ENCODE results near the gene PARN. TPM values are rescaled to one million over a fixed set of nuclear protein-coding genes. Genes with fewer than 3 reads are reported as not detected.

The PARN gene
- total and polyA plus RNA-seq, 9 of the 15 experiments (the other 6 are each of a cell fraction or from before 2014, with no cell fraction given): 9.6 to 51.3 (median 40.4) TPM

DNA sequence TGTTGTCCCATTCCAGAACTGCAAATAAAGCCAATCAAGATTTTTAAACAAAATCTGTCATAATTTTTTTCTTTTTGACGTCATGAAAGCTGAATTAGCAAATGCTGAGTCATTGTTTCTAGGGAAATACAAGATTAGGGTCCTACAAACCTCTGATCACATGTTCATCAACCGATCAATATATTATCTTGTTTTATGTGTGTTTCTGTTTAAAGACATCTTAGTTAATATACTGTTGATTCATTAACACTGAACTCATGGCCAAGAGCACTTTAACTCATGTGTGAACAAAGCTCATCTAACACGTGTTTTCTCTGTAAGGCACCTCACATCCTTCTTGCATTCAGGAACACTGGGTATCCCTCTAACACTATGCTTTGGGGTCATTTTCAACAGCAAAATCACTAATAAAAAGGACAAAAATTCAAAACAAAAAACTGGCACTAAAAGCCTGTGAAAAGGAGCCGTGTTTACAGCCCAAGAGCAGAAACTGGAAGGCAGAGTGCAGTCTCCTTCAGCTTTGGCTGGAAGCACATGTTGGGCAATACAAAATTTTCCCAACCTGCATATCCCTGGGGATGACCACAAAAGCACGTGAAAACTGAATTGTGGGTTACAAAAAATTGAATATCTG, 102.5 kb downstream of the PARN start (continued):
- TF ChIP-seq, protein P1, sequence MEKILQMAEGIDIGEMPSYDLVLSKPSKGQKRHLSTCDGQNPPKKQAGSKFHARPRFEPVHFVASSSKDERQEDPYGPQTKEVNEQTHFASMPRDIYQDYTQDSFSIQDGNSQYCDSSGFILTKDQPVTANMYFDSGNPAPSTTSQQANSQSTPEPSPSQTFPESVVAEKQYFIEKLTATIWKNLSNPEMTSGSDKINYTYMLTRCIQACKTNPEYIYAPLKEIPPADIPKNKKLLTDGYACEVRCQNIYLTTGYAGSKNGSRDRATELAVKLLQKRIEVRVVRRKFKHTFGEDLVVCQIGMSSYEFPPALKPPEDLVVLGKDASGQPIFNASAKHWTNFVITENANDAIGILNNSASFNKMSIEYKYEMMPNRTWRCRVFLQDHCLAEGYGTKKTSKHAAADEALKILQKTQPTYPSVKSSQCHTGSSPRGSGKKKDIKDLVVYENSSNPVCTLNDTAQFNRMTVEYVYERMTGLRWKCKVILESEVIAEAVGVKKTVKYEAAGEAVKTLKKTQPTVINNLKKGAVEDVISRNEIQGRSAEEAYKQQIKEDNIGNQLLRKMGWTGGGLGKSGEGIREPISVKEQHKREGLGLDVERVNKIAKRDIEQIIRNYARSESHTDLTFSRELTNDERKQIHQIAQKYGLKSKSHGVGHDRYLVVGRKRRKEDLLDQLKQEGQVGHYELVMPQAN (IDR thresholded peaks at IDR 0.05; ENCODE audit: borderline replicate concordance): no peak
- TF ChIP-seq BACH1 (tag; IDR thresholded peaks at IDR 0.05) (peak; percentile 98), L3MBTL2 (IDR thresholded peaks at IDR 0.05) (peak; percentile 63; the same call in 1 of the 2 replicates), SMARCC2 (IDR thresholded peaks at IDR 0.05; ENCODE audit: low read depth) (peak; percentile 74), NR3C1 (CRISPR knock-in tag; IDR thresholded peaks at IDR 0.05) (no peak), SMAD2 (IDR thresholded peaks at IDR 0.05; ENCODE audit: low read depth, low read length) (no peak), ATF1 (CRISPR knock-in tag; IDR thresholded peaks at IDR 0.05) (no peak), ATF1 (tag; IDR thresholded peaks at IDR 0.05) (peak; percentile 89), CBX3 (IDR thresholded peaks at IDR 0.05; ENCODE audit: borderline replicate concordance in 1 of 2, low read length in 2 of 2) (no peak), ZNF408 (CRISPR knock-in tag; IDR thresholded peaks at IDR 0.05; ENCODE audit: low read depth) (no peak), CTBP1 (IDR thresholded peaks at IDR 0.05; ENCODE audit: borderline replicate concordance) (no peak), ZNF24 (IDR thresholded peaks at IDR 0.05) (no peak), PHF20 (IDR thresholded peaks at IDR 0.05; ENCODE audit: partially characterized antibody) (no peak), TRIM28 (IDR thresholded peaks at IDR 0.05) (no peak), JUND (IDR thresholded peaks at IDR 0.05; ENCODE audit: borderline replicate concordance, low read depth, low read length) (no peak), JUND (tag; IDR thresholded peaks at IDR 0.05; ENCODE audit: borderline replicate concordance, low read depth, low read length) (peak; percentile 41; the same call in 1 of the 3 replicates)
- TF ChIP-seq, protein P2, sequence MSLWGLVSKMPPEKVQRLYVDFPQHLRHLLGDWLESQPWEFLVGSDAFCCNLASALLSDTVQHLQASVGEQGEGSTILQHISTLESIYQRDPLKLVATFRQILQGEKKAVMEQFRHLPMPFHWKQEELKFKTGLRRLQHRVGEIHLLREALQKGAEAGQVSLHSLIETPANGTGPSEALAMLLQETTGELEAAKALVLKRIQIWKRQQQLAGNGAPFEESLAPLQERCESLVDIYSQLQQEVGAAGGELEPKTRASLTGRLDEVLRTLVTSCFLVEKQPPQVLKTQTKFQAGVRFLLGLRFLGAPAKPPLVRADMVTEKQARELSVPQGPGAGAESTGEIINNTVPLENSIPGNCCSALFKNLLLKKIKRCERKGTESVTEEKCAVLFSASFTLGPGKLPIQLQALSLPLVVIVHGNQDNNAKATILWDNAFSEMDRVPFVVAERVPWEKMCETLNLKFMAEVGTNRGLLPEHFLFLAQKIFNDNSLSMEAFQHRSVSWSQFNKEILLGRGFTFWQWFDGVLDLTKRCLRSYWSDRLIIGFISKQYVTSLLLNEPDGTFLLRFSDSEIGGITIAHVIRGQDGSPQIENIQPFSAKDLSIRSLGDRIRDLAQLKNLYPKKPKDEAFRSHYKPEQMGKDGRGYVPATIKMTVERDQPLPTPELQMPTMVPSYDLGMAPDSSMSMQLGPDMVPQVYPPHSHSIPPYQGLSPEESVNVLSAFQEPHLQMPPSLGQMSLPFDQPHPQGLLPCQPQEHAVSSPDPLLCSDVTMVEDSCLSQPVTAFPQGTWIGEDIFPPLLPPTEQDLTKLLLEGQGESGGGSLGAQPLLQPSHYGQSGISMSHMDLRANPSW (CRISPR knock-in tag; IDR thresholded peaks at IDR 0.05): no peak
- TF ChIP-seq, protein P3, sequence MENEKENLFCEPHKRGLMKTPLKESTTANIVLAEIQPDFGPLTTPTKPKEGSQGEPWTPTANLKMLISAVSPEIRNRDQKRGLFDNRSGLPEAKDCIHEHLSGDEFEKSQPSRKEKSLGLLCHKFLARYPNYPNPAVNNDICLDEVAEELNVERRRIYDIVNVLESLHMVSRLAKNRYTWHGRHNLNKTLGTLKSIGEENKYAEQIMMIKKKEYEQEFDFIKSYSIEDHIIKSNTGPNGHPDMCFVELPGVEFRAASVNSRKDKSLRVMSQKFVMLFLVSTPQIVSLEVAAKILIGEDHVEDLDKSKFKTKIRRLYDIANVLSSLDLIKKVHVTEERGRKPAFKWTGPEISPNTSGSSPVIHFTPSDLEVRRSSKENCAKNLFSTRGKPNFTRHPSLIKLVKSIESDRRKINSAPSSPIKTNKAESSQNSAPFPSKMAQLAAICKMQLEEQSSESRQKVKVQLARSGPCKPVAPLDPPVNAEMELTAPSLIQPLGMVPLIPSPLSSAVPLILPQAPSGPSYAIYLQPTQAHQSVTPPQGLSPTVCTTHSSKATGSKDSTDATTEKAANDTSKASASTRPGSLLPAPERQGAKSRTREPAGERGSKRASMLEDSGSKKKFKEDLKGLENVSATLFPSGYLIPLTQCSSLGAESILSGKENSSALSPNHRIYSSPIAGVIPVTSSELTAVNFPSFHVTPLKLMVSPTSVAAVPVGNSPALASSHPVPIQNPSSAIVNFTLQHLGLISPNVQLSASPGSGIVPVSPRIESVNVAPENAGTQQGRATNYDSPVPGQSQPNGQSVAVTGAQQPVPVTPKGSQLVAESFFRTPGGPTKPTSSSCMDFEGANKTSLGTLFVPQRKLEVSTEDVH (IDR thresholded peaks at IDR 0.05; ENCODE audit: low read depth, partially characterized antibody): no peak
- TF ChIP-seq, protein P4, sequence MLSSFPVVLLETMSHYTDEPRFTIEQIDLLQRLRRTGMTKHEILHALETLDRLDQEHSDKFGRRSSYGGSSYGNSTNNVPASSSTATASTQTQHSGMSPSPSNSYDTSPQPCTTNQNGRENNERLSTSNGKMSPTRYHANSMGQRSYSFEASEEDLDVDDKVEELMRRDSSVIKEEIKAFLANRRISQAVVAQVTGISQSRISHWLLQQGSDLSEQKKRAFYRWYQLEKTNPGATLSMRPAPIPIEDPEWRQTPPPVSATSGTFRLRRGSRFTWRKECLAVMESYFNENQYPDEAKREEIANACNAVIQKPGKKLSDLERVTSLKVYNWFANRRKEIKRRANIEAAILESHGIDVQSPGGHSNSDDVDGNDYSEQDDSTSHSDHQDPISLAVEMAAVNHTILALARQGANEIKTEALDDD (IDR thresholded peaks at IDR 0.05): no peak
- TF ChIP-seq, protein P5, sequence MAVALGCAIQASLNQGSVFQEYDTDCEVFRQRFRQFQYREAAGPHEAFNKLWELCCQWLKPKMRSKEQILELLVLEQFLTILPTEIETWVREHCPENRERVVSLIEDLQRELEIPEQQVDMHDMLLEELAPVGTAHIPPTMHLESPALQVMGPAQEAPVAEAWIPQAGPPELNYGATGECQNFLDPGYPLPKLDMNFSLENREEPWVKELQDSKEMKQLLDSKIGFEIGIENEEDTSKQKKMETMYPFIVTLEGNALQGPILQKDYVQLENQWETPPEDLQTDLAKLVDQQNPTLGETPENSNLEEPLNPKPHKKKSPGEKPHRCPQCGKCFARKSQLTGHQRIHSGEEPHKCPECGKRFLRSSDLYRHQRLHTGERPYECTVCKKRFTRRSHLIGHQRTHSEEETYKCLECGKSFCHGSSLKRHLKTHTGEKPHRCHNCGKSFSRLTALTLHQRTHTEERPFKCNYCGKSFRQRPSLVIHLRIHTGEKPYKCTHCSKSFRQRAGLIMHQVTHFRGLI (CRISPR knock-in tag; IDR thresholded peaks at IDR 0.05): no peak

All from K562 (cell line).